Spleen (tissue), 7 donors: ENCODE measurements around the gene NPLOC4.

Experiments used
- POLR2A ChIP-seq, 3 donors: fragments of 450-650 bp; IDR thresholded peaks; one replicate each; pipeline ENCODE4 v1.5.1; 2017; ENCODE audit warnings: antibody characterized with exemption in 3 of 3, mild to moderate bottlenecking in 1 of 3
- TF ChIP-seq, protein P1 (sequence below), 11 experiments: fragments of 200-600 bp in 7 of 11; fragments of 450-650 bp in 4 of 11; sonication (generic) in 4 of 11; IDR thresholded peaks in 8 of 11; conservative IDR thresholded peaks in 3 of 11; 1 replicate in 7 of 11; 2 replicates in 4 of 11; pipeline versions ENCODE4 v1.4.0 to v1.8.0; 2016 to 2021; ENCODE audit warnings: antibody characterized with exemption in 11 of 11, inconsistent platforms in 4 of 11, mild to moderate bottlenecking in 1 of 11
- donor health status: DM: no; HTN: no; CAD: no; lungs with moderate emphysema.
- donor health status: DM: no; HTN: no; CAD: no.
- donor health status: DM: no; HTN: no; CAD: no.

DNA sequence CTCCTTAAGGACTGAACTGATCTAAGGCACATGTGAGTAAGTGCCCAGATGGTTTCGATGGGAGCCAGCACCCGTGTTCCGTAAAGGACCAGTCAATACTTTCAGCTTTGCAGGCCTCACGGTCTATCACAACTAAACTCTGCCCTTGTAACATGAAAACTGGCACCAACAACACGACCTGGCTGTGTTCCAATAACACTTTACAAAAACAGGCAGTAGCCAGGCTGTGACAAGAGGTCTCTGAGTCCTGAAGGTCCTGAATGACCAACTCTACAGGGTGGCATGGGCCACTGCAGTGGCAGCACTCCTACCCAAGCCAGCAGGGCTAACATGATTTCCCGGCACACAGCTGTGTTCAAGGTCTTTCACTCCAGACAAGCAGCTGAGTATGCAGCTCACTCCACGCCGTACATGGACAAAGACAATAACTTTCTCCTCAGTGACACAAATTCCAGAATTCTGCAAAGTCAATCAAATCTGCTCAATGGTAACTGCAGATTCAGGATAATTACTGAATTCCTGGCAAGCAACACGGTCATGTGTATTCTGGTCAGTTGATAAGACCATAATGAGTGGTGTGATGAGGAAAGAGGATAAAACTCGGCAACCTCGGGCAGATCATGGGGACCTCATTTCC is 15.3 kb downstream of the NPLOC4 start:
- TF ChIP-seq, protein P1, sequence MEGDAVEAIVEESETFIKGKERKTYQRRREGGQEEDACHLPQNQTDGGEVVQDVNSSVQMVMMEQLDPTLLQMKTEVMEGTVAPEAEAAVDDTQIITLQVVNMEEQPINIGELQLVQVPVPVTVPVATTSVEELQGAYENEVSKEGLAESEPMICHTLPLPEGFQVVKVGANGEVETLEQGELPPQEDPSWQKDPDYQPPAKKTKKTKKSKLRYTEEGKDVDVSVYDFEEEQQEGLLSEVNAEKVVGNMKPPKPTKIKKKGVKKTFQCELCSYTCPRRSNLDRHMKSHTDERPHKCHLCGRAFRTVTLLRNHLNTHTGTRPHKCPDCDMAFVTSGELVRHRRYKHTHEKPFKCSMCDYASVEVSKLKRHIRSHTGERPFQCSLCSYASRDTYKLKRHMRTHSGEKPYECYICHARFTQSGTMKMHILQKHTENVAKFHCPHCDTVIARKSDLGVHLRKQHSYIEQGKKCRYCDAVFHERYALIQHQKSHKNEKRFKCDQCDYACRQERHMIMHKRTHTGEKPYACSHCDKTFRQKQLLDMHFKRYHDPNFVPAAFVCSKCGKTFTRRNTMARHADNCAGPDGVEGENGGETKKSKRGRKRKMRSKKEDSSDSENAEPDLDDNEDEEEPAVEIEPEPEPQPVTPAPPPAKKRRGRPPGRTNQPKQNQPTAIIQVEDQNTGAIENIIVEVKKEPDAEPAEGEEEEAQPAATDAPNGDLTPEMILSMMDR (IDR thresholded peaks at IDR 0.05 in 8 of 11, conservative IDR thresholded peaks at IDR 0.05 in 3 of 11) = no peak
- no peak for TF ChIP-seq POLR2A (IDR thresholded peaks at IDR 0.05)
